ENCODE results near the gene ASF1B.
"Not testable (repeated sequence)": the region's sequence is repeated elsewhere in the genome, so short reads cannot be mapped to it uniquely, and the experiment has no call there.

The ASF1B gene

DNA sequence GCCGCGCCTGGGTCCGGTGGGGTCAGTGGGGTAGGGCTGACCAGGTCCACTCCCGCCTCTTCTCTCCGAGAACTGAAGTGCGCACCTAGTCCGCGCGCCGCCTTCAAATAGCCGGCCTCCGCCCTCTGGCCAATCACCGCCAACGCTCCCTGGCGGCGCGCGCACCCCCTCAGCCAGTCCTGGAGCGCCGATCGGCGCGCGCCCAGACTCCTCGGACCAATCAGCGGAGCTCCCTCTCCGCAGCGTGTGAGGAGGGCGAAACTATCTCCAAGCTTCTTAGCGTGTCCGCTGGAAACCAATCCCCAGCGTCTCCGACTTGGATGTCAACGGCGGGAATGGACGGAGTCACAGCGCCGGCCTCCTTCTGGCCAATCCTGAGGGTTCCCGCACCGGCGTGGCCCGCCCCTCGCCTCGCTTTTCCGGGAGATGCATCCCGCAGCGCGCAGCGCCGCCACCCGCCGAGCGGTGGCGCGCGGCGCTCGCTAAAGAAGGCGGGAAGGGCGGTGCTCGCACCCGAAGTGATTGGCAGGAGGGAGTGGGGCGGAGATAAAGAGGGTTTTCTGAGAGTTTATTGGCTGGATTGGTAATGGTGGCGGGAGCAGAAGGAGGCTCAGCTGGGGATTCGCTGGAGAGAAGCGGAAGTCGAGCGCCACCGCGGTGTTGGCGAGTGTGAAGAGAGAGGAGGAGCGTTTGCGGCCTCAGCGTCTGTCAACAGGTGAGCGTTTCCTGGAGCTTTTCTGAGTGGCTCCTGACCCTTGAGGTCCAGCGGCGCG, at the start of gene ASF1B:
Gene ASF1B, minus strand, starts transcription at position 81 of the 773 bp plus-strand sequence. CDS start 133 bp downstream, outside the sequence.
- Histone ChIP-seq H3K4me1 (ENCODE audit: insufficient read depth, low read length) (peaks cover 28% of the 10 kb centered on the region), H2AFZ (ENCODE audit: low read depth, low read length) (peak within 1 kb of the TSS; percentile 76), H3K4me3 (ENCODE audit: low read length) (peak within 1 kb of the TSS; percentile 87), H3K9me3 (ENCODE audit: low read length) (no peaks in the 10 kb centered on the region), H3K36me3 (ENCODE audit: insufficient read depth, low read length) (no peaks in the 10 kb centered on the region), H3K27me3 (ENCODE audit: insufficient read depth, low read length) (no peaks in the 10 kb centered on the region)

GRCh38 chr19:14185691-14186090, 49.3 kb upstream of the ASF1B start:
- not testable (repeated sequence) for H3K4me1 ChIP-seq (ENCODE audit: insufficient read depth, low read length); H3K9me3 ChIP-seq (ENCODE audit: low read length); H2AFZ ChIP-seq (ENCODE audit: low read depth, low read length); H3K36me3 ChIP-seq (ENCODE audit: insufficient read depth, low read length); H3K27me3 ChIP-seq (ENCODE audit: insufficient read depth, low read length); H3K4me3 ChIP-seq (ENCODE audit: low read length)

GRCh38 chr19:14185158-14185557, 48.8 kb upstream of the ASF1B start:
- no peaks in the 10 kb centered on the region for H3K36me3 ChIP-seq (ENCODE audit: insufficient read depth, low read length)
- no peaks in the 10 kb centered on the region for H3K4me1 ChIP-seq (ENCODE audit: insufficient read depth, low read length)
- no peak overlapping the region for H2AFZ ChIP-seq (ENCODE audit: low read depth, low read length)
- no peaks in the 10 kb centered on the region for H3K27me3 ChIP-seq (ENCODE audit: insufficient read depth, low read length)
- H3K4me3 ChIP-seq (ENCODE audit: low read length), result no peak overlapping the region
- no peaks in the 10 kb centered on the region for H3K9me3 ChIP-seq (ENCODE audit: low read length)

GRCh38 chr19:14183741-14184350, 47.5 kb upstream of the ASF1B start:
- H3K36me3 ChIP-seq (ENCODE audit: insufficient read depth, low read length), result no peaks in the 10 kb centered on the region
- H3K27me3 ChIP-seq (ENCODE audit: insufficient read depth, low read length), result no peaks in the 10 kb centered on the region
- no peak overlapping the region for H2AFZ ChIP-seq (ENCODE audit: low read depth, low read length)
- H3K4me3 ChIP-seq (ENCODE audit: low read length), result no peak overlapping the region
- no peaks in the 10 kb centered on the region for H3K9me3 ChIP-seq (ENCODE audit: low read length)
- no peaks in the 10 kb centered on the region for H3K4me1 ChIP-seq (ENCODE audit: insufficient read depth, low read length)

DNA sequence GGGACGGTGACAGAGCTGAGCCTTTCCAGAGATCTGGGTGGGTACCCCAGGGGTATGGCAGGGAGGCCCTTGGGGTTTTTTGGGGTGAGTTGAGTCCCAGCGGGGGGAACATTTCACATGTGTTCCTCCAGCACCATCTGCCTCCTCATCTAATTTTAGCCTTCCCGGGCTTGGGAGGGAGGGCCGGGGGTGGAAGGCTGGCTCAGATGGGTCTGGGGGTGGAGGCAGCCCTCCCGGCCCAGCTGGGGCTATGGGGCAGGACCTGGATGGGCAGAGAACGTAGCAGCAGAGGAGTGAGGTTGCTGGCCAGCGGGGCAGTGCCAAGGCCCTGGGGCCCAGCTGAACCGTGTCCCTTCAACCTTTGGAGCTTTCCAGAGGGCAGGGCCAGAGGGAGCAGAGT, 46.1 kb upstream of the ASF1B start:
- H3K36me3 ChIP-seq (ENCODE audit: insufficient read depth, low read length), result no peaks in the 10 kb centered on the region
- no peaks in the 10 kb centered on the region for H3K4me1 ChIP-seq (ENCODE audit: insufficient read depth, low read length)
- H3K4me3 ChIP-seq (ENCODE audit: low read length), result no peak overlapping the region
- no peaks in the 10 kb centered on the region for H3K27me3 ChIP-seq (ENCODE audit: insufficient read depth, low read length)
- no peak overlapping the region for H2AFZ ChIP-seq (ENCODE audit: low read depth, low read length)
- H3K9me3 ChIP-seq (ENCODE audit: low read length), result no peaks in the 10 kb centered on the region

- Histone ChIP-seq H3K4me1 (ENCODE audit: insufficient read depth, low read length) (no peaks in the 10 kb centered on the region), H3K27me3 (ENCODE audit: insufficient read depth, low read length) (no peaks in the 10 kb centered on the region), H3K4me3 (ENCODE audit: low read length) (no peak overlapping the region), H3K9me3 (ENCODE audit: low read length) (no peaks in the 10 kb centered on the region), H3K36me3 (ENCODE audit: insufficient read depth, low read length) (peaks cover 3% of the 10 kb centered on the region), H2AFZ (ENCODE audit: low read depth, low read length) (no peak overlapping the region)
Measured at GRCh38 chr19:14181906-14182305, 45.5 kb upstream of the ASF1B start.

DNA sequence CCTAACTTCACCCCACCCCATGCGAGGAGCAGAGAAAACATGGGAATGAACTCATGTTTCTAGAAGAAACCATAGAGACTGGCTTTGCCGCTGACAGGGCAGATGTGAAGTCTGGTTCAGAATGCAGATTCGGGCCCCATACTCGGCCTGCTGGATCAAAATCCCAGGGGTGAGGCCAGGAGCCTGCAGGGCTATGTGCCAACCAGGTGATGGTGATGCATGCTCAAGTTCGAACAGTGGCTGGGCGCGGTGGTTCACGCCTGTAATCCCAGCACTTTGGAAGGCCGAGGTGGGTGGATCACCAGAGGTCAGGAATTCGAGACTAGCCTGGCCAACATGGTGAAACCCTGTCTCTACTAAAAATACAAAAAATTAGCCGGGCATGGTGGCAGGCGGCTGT, 44.8 kb upstream of the ASF1B start:
- H3K36me3 ChIP-seq (ENCODE audit: insufficient read depth, low read length); H3K4me3 ChIP-seq (ENCODE audit: low read length); H2AFZ ChIP-seq (ENCODE audit: low read depth, low read length); H3K27me3 ChIP-seq (ENCODE audit: insufficient read depth, low read length); H3K4me1 ChIP-seq (ENCODE audit: insufficient read depth, low read length); H3K9me3 ChIP-seq (ENCODE audit: low read length): not testable (repeated sequence)

DNA sequence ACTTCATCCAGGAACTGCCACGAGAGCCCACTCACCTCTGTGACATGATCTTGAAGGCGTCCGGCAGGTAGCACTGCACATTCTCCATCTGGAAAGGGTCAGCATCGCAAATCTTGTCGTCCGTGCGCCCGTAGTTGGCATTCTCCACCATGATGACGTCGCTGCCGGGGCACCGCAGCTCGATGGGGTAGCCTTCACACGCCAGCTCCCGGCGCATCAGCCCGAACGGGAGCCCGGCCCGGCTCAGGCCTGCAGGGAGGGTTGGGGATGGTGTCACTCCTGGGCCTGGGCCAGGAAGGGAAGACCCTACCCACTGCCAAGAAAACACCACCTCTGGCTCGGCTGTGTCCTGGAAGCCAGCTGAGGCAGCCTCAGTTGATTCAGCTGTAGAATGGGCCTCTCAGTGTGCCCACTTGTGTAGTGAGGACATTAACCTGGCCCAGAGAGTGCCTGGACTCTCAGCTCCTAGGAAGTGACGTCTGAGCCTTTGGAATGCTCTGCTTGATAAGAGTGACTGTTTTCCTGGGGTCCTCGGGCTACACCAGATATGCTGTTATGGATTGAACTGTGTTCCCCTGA, 41.2 kb upstream of the ASF1B start:
- no peak overlapping the region for H2AFZ ChIP-seq (ENCODE audit: low read depth, low read length)
- H3K4me1 ChIP-seq (ENCODE audit: insufficient read depth, low read length), result no peaks in the 10 kb centered on the region
- no peak overlapping the region for H3K4me3 ChIP-seq (ENCODE audit: low read length)
- no peaks in the 10 kb centered on the region for H3K27me3 ChIP-seq (ENCODE audit: insufficient read depth, low read length)
- peaks cover 4% of the 10 kb centered on the region for H3K36me3 ChIP-seq (ENCODE audit: insufficient read depth, low read length)
- no peaks in the 10 kb centered on the region for H3K9me3 ChIP-seq (ENCODE audit: low read length)

DNA sequence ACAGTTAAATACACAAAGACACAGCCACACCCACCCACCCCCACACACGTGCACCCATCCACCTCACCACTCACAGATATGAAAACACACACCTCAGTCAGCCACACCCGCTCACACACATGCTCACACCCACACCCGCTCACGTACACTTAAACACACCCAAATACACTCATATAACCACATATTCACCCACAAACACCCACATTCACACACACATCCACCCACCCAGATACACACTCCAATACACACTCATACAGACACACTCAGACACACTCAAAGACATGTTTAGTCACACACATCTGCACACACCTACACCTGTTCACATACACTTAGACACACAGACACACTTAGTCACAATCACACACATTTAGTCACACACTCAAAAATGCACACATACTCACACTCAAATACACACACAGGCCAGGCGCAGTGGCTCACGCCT, 39.0 kb upstream of the ASF1B start:
- H2AFZ ChIP-seq (ENCODE audit: low read depth, low read length), result no peak overlapping the region
- no peaks in the 10 kb centered on the region for H3K27me3 ChIP-seq (ENCODE audit: insufficient read depth, low read length)
- H3K36me3 ChIP-seq (ENCODE audit: insufficient read depth, low read length), result peaks cover 13% of the 10 kb centered on the region
- H3K4me3 ChIP-seq (ENCODE audit: low read length), result no peak overlapping the region
- H3K9me3 ChIP-seq (ENCODE audit: low read length), result peaks cover 1% of the 10 kb centered on the region
- H3K4me1 ChIP-seq (ENCODE audit: insufficient read depth, low read length), result no peaks in the 10 kb centered on the region

- Histone ChIP-seq H2AFZ (ENCODE audit: low read depth, low read length) (no peak overlapping the region), H3K27me3 (ENCODE audit: insufficient read depth, low read length) (no peaks in the 10 kb centered on the region), H3K9me3 (ENCODE audit: low read length) (peaks cover 5% of the 10 kb centered on the region), H3K4me1 (ENCODE audit: insufficient read depth, low read length) (no peaks in the 10 kb centered on the region), H3K36me3 (ENCODE audit: insufficient read depth, low read length) (peaks cover 18% of the 10 kb centered on the region), H3K4me3 (ENCODE audit: low read length) (no peak overlapping the region)
Measured at GRCh38 chr19:14174883-14175282, 38.5 kb upstream of the ASF1B start.

- H3K27me3 ChIP-seq (ENCODE audit: insufficient read depth, low read length), result no peaks in the 10 kb centered on the region
- peaks cover 6% of the 10 kb centered on the region for H3K9me3 ChIP-seq (ENCODE audit: low read length)
- H3K4me1 ChIP-seq (ENCODE audit: insufficient read depth, low read length), result peaks cover 3% of the 10 kb centered on the region
- H2AFZ ChIP-seq (ENCODE audit: low read depth, low read length), result no peak overlapping the region
- no peak overlapping the region for H3K4me3 ChIP-seq (ENCODE audit: low read length)
- H3K36me3 ChIP-seq (ENCODE audit: insufficient read depth, low read length), result peaks cover 19% of the 10 kb centered on the region
Measured at GRCh38 chr19:14168993-14169392, 32.6 kb upstream of the ASF1B start.

GRCh38 chr19:14168259-14168972, 32.0 kb upstream of the ASF1B start:
- Histone ChIP-seq H3K36me3 (ENCODE audit: insufficient read depth, low read length) (peaks cover 19% of the 10 kb centered on the region), H3K27me3 (ENCODE audit: insufficient read depth, low read length) (no peaks in the 10 kb centered on the region)

DNA sequence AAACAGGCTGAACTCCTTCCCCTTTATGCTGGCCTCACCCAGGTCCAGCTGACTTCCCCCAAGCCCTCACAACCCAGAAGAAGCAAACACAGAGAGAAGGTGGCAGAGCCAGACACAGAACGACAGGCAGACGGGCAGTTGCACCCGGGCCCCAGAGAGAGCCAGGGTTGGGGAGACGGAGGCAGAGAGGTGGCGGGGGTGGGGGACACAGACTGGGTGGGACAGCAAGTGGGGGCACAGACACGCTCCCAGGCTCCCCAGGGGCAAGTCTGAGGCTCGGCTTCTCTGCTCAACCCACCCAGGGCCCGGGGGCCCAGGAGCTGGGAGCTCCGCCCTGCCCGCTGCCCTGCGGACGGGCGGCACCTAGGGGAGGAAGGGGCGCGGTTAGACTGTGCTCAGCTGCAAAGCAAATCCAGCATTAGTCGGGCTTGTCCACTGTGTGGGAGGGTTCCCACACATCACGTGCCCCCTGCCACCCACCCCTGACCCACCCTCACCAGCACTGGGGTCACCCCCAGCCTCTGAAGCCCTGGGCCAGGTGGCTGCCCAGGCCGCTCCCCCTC, 31.3 kb upstream of the ASF1B start:
- peaks cover 23% of the 10 kb centered on the region for H3K36me3 ChIP-seq (ENCODE audit: insufficient read depth, low read length)
- no peak overlapping the region for H2AFZ ChIP-seq (ENCODE audit: low read depth, low read length)
- peaks cover 3% of the 10 kb centered on the region for H3K4me1 ChIP-seq (ENCODE audit: insufficient read depth, low read length)
- no peaks in the 10 kb centered on the region for H3K27me3 ChIP-seq (ENCODE audit: insufficient read depth, low read length)
- peaks cover 11% of the 10 kb centered on the region for H3K9me3 ChIP-seq (ENCODE audit: low read length)
- H3K4me3 ChIP-seq (ENCODE audit: low read length), result no peak overlapping the region

More at GRCh38 chr19:14168259-14168972, 32.0 kb upstream of the ASF1B start:
- Histone ChIP-seq H3K9me3 (ENCODE audit: low read length) (peaks cover 6% of the 10 kb centered on the region), H2AFZ (ENCODE audit: low read depth, low read length) (no peak overlapping the region), H3K4me1 (ENCODE audit: insufficient read depth, low read length) (peaks cover 3% of the 10 kb centered on the region), H3K4me3 (ENCODE audit: low read length) (no peak overlapping the region)
